ENCODE measurements around the gene IFRD2.
A peak's percentile ranks its signal among the peaks of the same experiment; 100 is the strongest.

Gene IFRD2

GRCh38 chr3:50323614-50324199 lies 31.5 kb upstream of the IFRD2 start:
- no peak overlapping the region for H3K4me3 ChIP-seq (ENCODE audit: low read depth, low read length)
- TF ChIP-seq CTCF (IDR thresholded peaks at IDR 0.05; ENCODE audit: borderline replicate concordance, insufficient read depth, low read depth, low read length): no peak

GRCh38 chr3:50323092-50323600 lies 30.9 kb upstream of the IFRD2 start:
- no peak for TF ChIP-seq CTCF (IDR thresholded peaks at IDR 0.05; ENCODE audit: borderline replicate concordance, insufficient read depth, low read depth, low read length)
- no peak overlapping the region for H3K4me3 ChIP-seq (ENCODE audit: low read depth, low read length)

- peak within 1 kb of the TSS; percentile 87 for H3K4me3 ChIP-seq (ENCODE audit: low read depth, low read length)
- TF ChIP-seq CTCF (IDR thresholded peaks at IDR 0.05; ENCODE audit: borderline replicate concordance, insufficient read depth, low read depth, low read length): no peak
These were observed 30.3 kb upstream of the IFRD2 start, which contains the start of gene HYAL2 for GRCh38 chr3:50322386-50323091. HYAL2 (minus strand) TSS chr3:50322745; CDS start chr3:50320489, 2,256 bp downstream.

- H3K4me3 ChIP-seq (ENCODE audit: low read depth, low read length): peak overlapping the region; percentile 87
- TF ChIP-seq CTCF (IDR thresholded peaks at IDR 0.05; ENCODE audit: borderline replicate concordance, insufficient read depth, low read depth, low read length): no peak
These were observed 29.8 kb upstream of the IFRD2 start for GRCh38 chr3:50322115-50322385.

GRCh38 chr3:50321336-50322114 lies 29.3 kb upstream of the IFRD2 start:
- peak; percentile 63 for TF ChIP-seq CTCF (IDR thresholded peaks at IDR 0.05; ENCODE audit: borderline replicate concordance, insufficient read depth, low read depth, low read length)
- H3K4me3 ChIP-seq (ENCODE audit: low read depth, low read length): peak overlapping the region; percentile 87

GRCh38 chr3:50320853-50321335 lies 28.7 kb upstream of the IFRD2 start:
- peak overlapping the region; percentile 87 for H3K4me3 ChIP-seq (ENCODE audit: low read depth, low read length)
- TF ChIP-seq CTCF (IDR thresholded peaks at IDR 0.05; ENCODE audit: borderline replicate concordance, insufficient read depth, low read depth, low read length): no peak

All from GM12875 (cell line).